Neural progenitor cell (in vitro differentiated cells): ENCODE data around the gene CDH19.

Experiments
- CTCF ChIP-seq: fragments of 200-600 bp; sonication (generic); IDR thresholded peaks from 2 replicates; pipeline ENCODE4 v1.5.1; 2017; ENCODE audit warnings: antibody characterized with exemption, mild to moderate bottlenecking
- EZH2 ChIP-seq: fragments of 200-600 bp; sonication (generic); IDR thresholded peaks from 2 replicates; pipeline ENCODE4 v1.6.1; 2017; ENCODE audit warnings: antibody characterized with exemption, mild to moderate bottlenecking, moderate library complexity

- TF ChIP-seq CTCF (no peak), EZH2 (no peak)
These were observed 28.6 kb downstream of the CDH19 start for GRCh38 chr18:66575263-66575662.
